Measurements from ENCODE around the gene MAZ. TPM values are rescaled to one million over a fixed set of nuclear protein-coding genes. Genes with fewer than 3 reads are reported as not detected.
"Not testable (repeated sequence)": the region's sequence is repeated elsewhere in the genome, so short reads cannot be mapped to it uniquely, and the experiment has no call there.

Gene MAZ
- total RNA-seq, 2 donors from 2014 or later: 266 to 329 TPM

- DNase-seq (no peak), ATAC-seq (replicated peaks in 1 of 2) (peak in 1 of 2 donors; percentile 17)
- Mint-ChIP-seq H3K4me3 (peak overlapping the region; percentile 94), H3K9me3 (no peaks in the 10 kb centered on the region), H3K27ac (peak overlapping the region; percentile 92), H3K36me3 (ENCODE audit: insufficient read depth in 2 of 2) (peaks cover 11 to 21% of the 10 kb centered on the region in 2 donors), H3K4me1 (ENCODE audit: low read depth) (peaks cover 32% of the 10 kb centered on the region), H3K27me3 (ENCODE audit: low read depth) (no peaks in the 10 kb centered on the region)
These were observed 15.1 kb upstream of the MAZ start for GRCh38 chr16:29790949-29791844.

DNA sequence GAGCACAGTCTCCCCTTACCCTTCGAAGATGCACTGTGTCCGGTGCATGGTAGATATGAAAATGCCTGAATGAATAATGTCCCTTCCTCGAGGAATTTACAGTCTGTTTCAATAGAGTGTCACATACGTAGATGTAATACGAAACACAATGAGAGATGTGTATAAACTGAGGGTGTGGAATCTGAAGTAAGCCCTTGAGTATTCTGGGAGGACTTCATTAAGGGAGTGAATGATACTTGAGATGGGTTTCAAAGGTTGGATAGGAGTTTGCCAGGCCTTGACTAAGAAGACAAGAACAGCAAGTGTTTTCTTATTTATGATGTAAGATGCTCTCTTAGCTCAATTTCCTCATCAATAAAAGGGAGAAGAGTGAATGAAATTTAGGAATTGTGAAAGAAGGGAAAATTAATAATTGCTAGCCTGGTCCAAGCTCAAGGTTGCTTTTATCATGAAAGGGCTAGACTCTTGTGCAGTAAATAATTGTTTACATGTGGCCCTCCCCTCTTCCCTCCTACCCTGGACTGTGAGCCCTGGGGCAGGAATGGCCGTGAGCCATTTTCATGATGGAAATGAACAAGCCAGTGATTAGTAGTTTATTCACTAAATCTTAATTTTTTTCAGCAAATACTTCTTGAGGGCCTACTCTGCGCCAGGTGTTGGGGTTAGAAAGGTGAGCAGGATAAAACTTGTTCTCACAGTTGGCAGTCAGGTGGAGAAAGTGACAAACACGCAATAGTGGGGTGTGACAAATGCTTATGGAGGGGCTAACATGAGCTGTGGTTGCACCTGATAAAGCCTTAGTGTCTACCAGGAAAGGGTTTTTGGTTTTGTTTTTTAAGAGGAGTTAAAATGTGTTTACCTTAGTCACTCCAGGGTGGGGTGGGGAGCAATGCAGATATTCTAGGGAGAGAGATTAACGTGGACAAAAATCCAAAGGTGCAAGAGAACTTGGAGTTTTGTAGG lies 14.2 kb upstream of the MAZ start:
- Mint-ChIP-seq H3K27me3 (ENCODE audit: low read depth) (no peaks in the 10 kb centered on the region), H3K4me3 (peak overlapping the region; percentile 94), H3K36me3 (ENCODE audit: insufficient read depth in 2 of 2) (peaks cover 11 to 29% of the 10 kb centered on the region in 2 donors), H3K9me3 (no peaks in the 10 kb centered on the region), H3K4me1 (ENCODE audit: low read depth) (peaks cover 32% of the 10 kb centered on the region), H3K27ac (peak overlapping the region; percentile 92)
- DNase-seq: no peak
- no peak for ATAC-seq (replicated peaks in 1 of 2)

GRCh38 chr16:29793153-29793552 lies 13.2 kb upstream of the MAZ start:
- not testable (repeated sequence) for ATAC-seq (replicated peaks in 1 of 2); H3K27me3 Mint-ChIP-seq (ENCODE audit: low read depth); DNase-seq; H3K27ac Mint-ChIP-seq; H3K9me3 Mint-ChIP-seq
- H3K36me3 Mint-ChIP-seq (ENCODE audit: insufficient read depth in 2 of 2): peaks cover 11 to 32% of the 10 kb centered on the region in 2 donors
- peaks cover 32% of the 10 kb centered on the region for H3K4me1 Mint-ChIP-seq (ENCODE audit: low read depth)
- H3K4me3 Mint-ChIP-seq: peak overlapping the region; percentile 94

GRCh38 chr16:29794231-29794710 lies 12.1 kb upstream of the MAZ start:
- H3K9me3 Mint-ChIP-seq: no peaks in the 10 kb centered on the region
- DNase-seq (no peak), ATAC-seq (replicated peaks in 1 of 2) (no peak)
- H3K27ac Mint-ChIP-seq: no peak overlapping the region
- no peak overlapping the region for H3K4me3 Mint-ChIP-seq
- peaks cover 32% of the 10 kb centered on the region for H3K4me1 Mint-ChIP-seq (ENCODE audit: low read depth)
- H3K27me3 Mint-ChIP-seq (ENCODE audit: low read depth): no peaks in the 10 kb centered on the region
- peaks cover 11 to 39% of the 10 kb centered on the region in 2 donors for H3K36me3 Mint-ChIP-seq (ENCODE audit: insufficient read depth in 2 of 2)

GRCh38 chr16:29802416-29802935 lies 3.9 kb upstream of the MAZ start:
- ATAC-seq (replicated peaks in 1 of 2): no peak

DNA sequence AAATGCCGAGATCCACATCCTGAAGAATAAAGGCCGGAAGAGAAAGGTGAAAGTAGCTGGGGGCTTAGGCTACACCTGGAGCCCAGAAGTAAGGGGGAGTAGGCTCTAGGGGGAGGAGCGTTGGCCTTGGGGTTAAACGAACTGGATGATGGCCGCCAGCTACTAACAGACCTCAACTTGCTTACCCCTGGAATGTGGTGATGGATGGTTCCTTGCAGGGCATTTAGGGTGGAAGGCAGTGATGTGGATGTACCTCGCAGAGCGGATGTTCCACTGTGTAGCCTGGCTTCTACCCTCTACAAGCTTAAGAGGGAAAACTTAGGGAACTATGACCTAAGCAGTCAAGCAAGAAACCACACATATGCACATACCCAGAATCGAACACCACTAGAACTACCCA lies 2.3 kb upstream of the MAZ start:
- H3K27me3 Mint-ChIP-seq (ENCODE audit: low read depth): no peaks in the 10 kb centered on the region
- peak overlapping the region; percentile 97 to 99 for H3K4me3 Mint-ChIP-seq
- ATAC-seq (replicated peaks in 1 of 2) (no peak), DNase-seq (no peak)
- H3K36me3 Mint-ChIP-seq (ENCODE audit: insufficient read depth in 2 of 2): peaks cover 11 to 25% of the 10 kb centered on the region in 2 donors
- peaks cover 32% of the 10 kb centered on the region for H3K4me1 Mint-ChIP-seq (ENCODE audit: low read depth)
- H3K9me3 Mint-ChIP-seq: no peaks in the 10 kb centered on the region
- peak overlapping the region; percentile 100 for H3K27ac Mint-ChIP-seq

More at GRCh38 chr16:29802416-29802935, 3.9 kb upstream of the MAZ start:
- Mint-ChIP-seq H3K9me3 (no peaks in the 10 kb centered on the region), H3K27ac (peak overlapping the region; percentile 75), H3K4me1 (ENCODE audit: low read depth) (peaks cover 21% of the 10 kb centered on the region), H3K4me3 (peak overlapping the region in 1 of 2 donors; percentile 36), H3K27me3 (ENCODE audit: low read depth) (no peaks in the 10 kb centered on the region), H3K36me3 (ENCODE audit: insufficient read depth in 2 of 2) (peaks cover 6 to 28% of the 10 kb centered on the region in 2 donors)
- DNase-seq: no peak

GRCh38 chr16:29804455-29805231 lies 1.7 kb upstream of the MAZ start:
- Mint-ChIP-seq H3K4me3 (peak overlapping the region; percentile 97 to 99), H3K36me3 (ENCODE audit: insufficient read depth in 2 of 2) (peaks cover 11 to 25% of the 10 kb centered on the region in 2 donors)

GRCh38 chr16:29805232-29806098 lies 864 bp upstream of the MAZ start:
- H3K36me3 Mint-ChIP-seq (ENCODE audit: insufficient read depth in 2 of 2): peaks cover 13 to 30% of the 10 kb centered on the region in 2 donors
- peaks cover 43% of the 10 kb centered on the region for H3K4me1 Mint-ChIP-seq (ENCODE audit: low read depth)
- H3K27me3 Mint-ChIP-seq (ENCODE audit: low read depth): no peaks in the 10 kb centered on the region
- peak overlapping the region; percentile 99 for H3K27ac Mint-ChIP-seq
- H3K4me3 Mint-ChIP-seq: peak overlapping the region; percentile 97 to 99
- DNase-seq (peak; percentile 98), ATAC-seq (replicated peaks in 1 of 2) (peak; percentile 64 to 70)
- H3K9me3 Mint-ChIP-seq: no peaks in the 10 kb centered on the region

More at GRCh38 chr16:29804455-29805231, 1.7 kb upstream of the MAZ start:
- DNase-seq: peak in 1 of 2 donors; percentile 15
- Mint-ChIP-seq H3K27me3 (ENCODE audit: low read depth) (no peaks in the 10 kb centered on the region), H3K9me3 (no peaks in the 10 kb centered on the region), H3K27ac (peak overlapping the region; percentile 100), H3K4me1 (ENCODE audit: low read depth) (peaks cover 35% of the 10 kb centered on the region)
- no peak for ATAC-seq (replicated peaks in 1 of 2)

GRCh38 chr16:29806641-29807425 lies 504 bp downstream of the MAZ start:
- peak overlapping the region; percentile 87 to 95 for H3K4me3 Mint-ChIP-seq

GRCh38 chr16:29807426-29808218 lies 1.3 kb downstream of the MAZ start:
- ATAC-seq (replicated peaks in 1 of 2) (peak; percentile 51 to 58), DNase-seq (peak; percentile 84 to 92)
- Mint-ChIP-seq H3K36me3 (ENCODE audit: insufficient read depth in 2 of 2) (peaks cover 13 to 26% of the 10 kb centered on the region in 2 donors), H3K27ac (peak overlapping the region; percentile 91), H3K27me3 (ENCODE audit: low read depth) (no peaks in the 10 kb centered on the region), H3K4me3 (peak overlapping the region; percentile 87 to 95), H3K4me1 (ENCODE audit: low read depth) (peaks cover 65% of the 10 kb centered on the region), H3K9me3 (no peaks in the 10 kb centered on the region)

More at GRCh38 chr16:29806641-29807425, 504 bp downstream of the MAZ start:
- Mint-ChIP-seq H3K4me1 (ENCODE audit: low read depth) (peaks cover 57% of the 10 kb centered on the region), H3K9me3 (no peaks in the 10 kb centered on the region), H3K27ac (no peak overlapping the region), H3K36me3 (ENCODE audit: insufficient read depth in 2 of 2) (peaks cover 13 to 26% of the 10 kb centered on the region in 2 donors), H3K27me3 (ENCODE audit: low read depth) (no peaks in the 10 kb centered on the region)
- ATAC-seq (replicated peaks in 1 of 2) (peak in 1 of 2 donors; percentile 3), DNase-seq (peak; percentile 64 to 74)

Measured in activated T-cell treated with anti-CD3 and anti-CD28 coated beads, Interleukin-2, amount 50 U/mL, for 72 hours (primary cell).